ENCODE results near the gene PRH2.

Gene PRH2

GRCh38 chr12:10960211-10960610 lies 31.2 kb downstream of the PRH2 start:
- no peak for DNase-seq (ENCODE audit: low read depth)

- no peak for DNase-seq (ENCODE audit: low read depth)
Measured at GRCh38 chr12:10965476-10965875, 36.4 kb downstream of the PRH2 start.

- DNase-seq (ENCODE audit: low read depth): no peak
Measured at GRCh38 chr12:10966314-10966713, 37.3 kb downstream of the PRH2 start.

GRCh38 chr12:10967409-10967808 lies 38.4 kb downstream of the PRH2 start:
- DNase-seq (ENCODE audit: low read depth): no peak

GRCh38 chr12:10968765-10969456 lies 39.9 kb downstream of the PRH2 start:
- DNase-seq (ENCODE audit: low read depth): no peak

GRCh38 chr12:10974965-10975364 lies 45.9 kb downstream of the PRH2 start:
- no peak for DNase-seq (ENCODE audit: low read depth)

GRCh38 chr12:10982244-10982643 lies 53.2 kb downstream of the PRH2 start:
- DNase-seq (ENCODE audit: low read depth): peak; percentile 27
